Measurements from ENCODE around the gene ZNF354B. TPM values are rescaled to one million over a fixed set of nuclear protein-coding genes. Genes with fewer than 3 reads are reported as not detected.

The ZNF354B gene
- total RNA-seq, 1 donor from 2014 or later = 8.4 TPM

Small RNA genes lying within 50 kb of the gene (small RNA-seq; reads per million reads assigned to genes)
- not detected for gene AC126915.2
- not detected for gene AC126915.3

Other genes with a start within 250 kb of the ZNF354B start
- 25.6 TPM for gene CLK4, start 232.9 kb upstream of the ZNF354B start, total RNA-seq
- 3.1 TPM for gene ZNF354A, start 129.3 kb upstream of the ZNF354B start, total RNA-seq
- gene ZFP2, start 36.0 kb downstream of the ZNF354B start, total RNA-seq = 1.6 TPM
- gene ZNF454, start 81.2 kb downstream of the ZNF354B start, total RNA-seq = 4.2 TPM
- not detected for gene GRM6, start 135.4 kb downstream of the ZNF354B start, total RNA-seq
- 4.7 TPM for gene ZNF879, start 163.9 kb downstream of the ZNF354B start, total RNA-seq
- gene ZNF354C, start 200.4 kb downstream of the ZNF354B start, total RNA-seq = 11.0 TPM

All from skeletal muscle tissue (tissue), 2 donors.